ENCODE measurements around the gene PRKN.

PRKN gene

DNA sequence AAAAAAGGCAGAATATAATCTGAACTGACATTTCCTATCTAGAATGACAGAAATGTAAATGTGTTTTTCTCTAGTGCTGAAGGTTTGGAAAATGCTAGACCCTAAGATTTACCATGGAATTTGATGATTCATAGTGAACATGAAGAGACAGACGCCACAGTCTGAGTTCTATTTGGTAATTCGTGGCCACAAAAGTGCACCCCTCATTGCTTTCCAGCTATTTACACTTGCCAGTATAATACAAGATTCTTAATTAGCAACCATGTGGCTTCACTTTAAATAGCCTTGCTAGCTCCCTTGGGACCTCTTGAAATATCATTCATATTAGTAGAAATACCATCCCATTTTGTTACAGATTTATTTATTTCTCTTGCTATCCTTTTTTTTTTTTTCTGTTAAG lies 636.8 kb downstream of the PRKN start:
- DNase-seq: no peak

DNA sequence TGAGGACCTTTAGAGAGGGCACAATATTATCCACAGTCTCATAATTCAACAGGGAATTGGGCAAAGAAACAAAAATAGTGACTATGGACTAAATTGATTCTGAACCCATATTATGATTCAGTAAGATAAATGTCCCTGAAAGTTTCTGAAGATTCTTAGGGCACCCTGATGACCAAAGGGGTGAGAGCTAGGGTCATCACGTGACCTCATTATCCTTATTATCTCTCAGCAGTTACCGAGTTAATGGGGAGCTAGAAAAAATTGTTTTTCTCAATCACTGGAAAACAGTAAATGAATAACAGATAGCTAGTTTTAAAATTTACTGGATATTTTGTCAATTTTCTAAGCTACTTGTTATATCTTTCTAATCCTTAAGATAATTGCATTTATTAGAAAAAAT lies 639.5 kb downstream of the PRKN start:
- DNase-seq: no peak

DNA sequence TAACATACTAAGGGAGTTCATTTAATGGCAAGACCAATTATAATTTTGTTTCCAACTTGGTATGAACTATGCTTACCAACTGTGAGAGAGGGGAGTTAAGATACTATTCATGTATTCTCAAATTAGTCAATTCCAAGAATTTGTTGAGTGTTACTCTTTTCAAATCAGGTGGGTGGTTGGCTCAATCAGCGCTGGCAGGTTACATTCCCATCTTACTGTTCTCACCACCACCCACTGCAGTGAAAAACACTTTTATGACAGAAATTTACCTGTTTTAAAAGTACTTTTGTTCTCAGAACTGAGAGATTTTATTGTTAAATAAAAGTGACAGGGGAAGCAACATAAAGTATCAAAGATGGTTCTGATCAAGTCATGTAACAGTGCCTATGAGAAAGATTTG lies 642.0 kb downstream of the PRKN start:
- no peak for DNase-seq

DNA sequence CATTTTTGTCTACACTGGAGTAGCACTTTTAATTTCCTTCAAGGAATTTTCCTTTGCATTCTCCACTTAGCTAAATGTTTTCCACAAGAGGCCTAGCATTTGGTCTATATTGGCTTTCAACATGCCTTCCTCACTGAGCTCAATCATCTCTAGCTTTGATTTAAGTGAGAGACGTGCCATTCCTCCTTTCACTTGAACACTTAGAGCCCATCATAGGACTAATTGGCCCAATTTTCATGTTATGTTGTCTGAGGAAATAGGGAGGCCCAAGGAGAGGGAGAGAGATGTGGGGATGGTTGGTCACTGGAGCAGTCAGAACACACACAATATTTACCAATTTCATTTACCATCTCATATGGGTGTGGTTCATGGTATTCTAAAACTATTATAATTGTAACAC lies 645.0 kb downstream of the PRKN start:
- no peak for DNase-seq

DNA sequence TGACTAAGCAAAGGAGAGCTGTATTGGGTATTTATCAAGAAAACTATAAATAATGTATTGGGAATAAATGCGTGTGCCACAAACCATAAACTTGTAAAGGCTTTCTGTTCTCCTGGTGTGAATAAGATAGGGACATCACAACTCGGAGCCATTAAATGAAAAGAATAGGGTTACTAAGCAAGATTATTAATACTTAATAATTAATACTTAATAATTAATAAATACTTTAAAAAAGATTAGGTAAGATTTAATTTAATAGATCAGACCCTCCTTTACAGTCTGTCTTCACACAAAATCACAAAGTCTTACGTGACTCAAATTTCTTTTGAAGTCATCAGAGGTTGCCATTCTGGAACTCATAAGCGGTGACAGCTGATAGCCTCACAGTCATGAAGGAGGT lies 648.9 kb downstream of the PRKN start:
- no peak for DNase-seq

DNA sequence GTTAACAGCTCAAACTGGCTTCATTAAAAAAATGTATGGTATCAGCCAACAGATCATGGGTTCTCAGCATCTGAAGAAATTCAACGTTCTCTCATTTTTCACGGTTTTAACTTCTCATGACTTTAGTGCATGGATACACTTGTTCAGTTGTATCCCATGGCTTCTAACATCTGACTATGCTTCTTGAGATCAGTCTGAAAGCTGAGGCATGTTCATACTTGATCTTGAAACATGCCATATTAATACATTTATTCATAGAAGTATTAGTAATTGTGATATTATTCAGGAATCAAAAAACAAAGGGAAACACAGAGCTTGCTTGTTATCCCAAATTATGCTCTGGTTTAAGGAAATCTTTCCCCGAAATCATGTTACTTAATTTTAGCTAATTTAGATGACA lies 649.4 kb downstream of the PRKN start:
- no peak for DNase-seq

DNA sequence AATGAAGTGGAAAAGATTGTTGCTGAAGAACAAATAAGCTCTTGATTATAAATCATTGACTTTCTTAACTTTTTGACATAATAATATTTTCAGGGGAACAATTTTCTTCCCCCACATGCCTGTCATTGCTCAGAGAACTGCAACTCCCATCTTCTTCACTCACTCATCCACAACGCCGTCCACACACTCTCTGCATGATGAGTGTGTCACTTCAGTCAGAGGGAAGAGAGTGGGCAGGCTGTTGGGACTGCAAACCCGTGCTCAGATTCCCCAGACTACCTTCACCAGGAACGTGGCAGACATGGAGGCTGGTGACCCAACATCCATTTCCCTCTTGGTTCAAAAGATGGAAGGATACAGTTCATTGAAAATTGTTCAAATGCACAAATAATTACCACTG lies 650.8 kb downstream of the PRKN start:
- DNase-seq: no peak

DNA sequence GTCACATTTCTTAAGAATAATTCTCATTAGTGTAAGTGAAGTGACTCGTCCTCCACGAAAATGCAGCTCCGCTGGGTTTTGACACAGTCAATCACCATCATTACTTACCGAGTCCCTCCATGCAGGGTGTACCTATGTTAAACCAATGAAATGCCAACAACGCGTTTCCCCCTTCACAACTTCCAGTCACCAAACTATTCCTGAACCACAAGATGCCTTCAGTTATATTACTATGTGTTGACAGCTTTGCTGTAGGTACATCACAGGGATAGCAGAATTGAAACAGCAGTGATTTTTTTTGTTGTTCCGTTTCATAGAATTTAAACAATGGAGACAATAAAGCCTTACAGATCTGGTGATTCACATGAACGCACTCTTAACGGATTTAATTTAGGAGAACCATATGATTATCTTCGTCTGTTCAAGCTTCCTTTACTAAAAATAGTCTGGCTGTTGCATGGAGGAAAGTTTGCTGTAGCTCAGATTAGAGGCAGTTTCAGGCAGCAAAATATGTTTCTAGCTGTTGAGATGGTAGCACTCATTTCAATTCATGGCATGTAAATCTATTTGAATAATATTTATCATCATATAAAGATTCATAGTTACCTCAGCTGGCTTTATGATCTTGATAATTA lies 652.8 kb downstream of the PRKN start:
- no peak for DNase-seq

DNA sequence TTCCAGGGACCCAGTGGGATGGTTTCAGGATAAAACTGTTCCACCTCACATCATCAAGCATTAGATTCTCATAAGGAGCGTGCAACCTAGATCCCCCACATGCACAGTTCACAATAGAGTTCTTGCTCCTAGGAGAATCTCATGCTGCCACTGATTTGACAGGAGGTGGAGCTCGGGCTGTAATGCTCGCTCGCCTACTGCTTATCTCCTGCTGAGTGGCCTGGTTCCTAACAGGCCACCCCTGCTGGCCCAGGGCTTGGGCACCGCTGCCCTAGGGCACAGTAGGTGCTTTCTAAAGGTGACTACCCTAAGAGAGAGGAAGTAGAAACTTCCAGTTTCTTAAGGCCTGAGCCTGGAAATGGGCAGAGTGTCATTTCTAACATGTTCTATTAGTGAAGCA lies 656.9 kb downstream of the PRKN start:
- DNase-seq: no peak

DNA sequence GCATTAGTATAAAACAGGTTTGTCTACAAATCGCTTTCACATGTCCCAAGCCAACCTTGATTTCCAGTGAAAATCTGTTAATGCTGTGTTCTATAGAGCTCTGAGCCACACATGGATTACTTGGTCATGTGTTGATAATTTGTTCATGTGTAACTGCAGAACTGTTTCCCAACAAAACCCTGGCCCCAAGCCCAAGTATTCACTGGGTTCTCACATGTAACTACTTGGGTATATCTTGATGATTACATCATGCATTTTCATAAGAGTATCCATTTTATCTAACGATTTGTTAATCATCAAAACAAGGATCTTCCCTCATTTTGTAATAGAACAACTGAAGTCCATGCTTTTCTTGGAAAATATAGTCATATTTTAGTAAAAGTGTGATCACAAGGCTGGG lies 657.6 kb downstream of the PRKN start:
- no peak for DNase-seq

DNA sequence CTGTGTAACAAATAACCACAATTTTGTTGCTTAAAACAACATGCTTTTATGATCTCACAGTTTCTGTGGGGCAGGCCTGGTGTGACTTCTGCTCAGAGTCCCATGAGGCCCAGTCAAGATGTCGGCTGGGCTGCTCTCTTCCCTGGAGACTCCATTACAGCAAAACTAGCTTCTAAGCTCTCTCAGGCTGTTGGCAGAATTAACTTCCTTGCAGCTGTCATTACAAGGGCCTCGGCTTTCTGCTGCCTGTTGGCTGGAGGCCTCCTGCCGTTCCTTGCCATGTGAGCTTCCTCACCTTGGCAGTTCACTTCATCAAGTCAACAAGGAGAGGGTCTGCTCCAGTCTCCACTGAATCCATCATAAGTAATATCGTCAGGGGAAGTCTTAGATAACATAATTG lies 659.2 kb downstream of the PRKN start:
- DNase-seq: no peak

DNA sequence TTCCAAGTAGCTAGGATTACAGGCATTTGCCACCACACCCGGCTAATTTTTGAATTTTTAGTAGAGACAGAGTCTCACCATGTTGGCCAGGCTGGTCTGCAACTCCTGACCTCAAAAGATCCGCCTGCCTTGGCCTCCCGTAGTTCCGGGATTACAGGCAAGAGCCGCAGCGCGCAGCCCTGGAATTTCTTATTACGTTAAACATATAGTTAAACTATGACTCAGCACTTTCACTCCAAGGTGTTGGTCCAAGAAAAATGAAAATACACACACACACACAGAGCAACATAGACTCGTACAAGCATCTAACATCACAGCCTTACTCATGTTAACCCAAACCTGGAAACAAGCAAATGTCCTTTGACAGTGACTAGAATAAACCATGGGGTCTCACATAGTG lies 663.9 kb downstream of the PRKN start:
- no peak for DNase-seq

DNA sequence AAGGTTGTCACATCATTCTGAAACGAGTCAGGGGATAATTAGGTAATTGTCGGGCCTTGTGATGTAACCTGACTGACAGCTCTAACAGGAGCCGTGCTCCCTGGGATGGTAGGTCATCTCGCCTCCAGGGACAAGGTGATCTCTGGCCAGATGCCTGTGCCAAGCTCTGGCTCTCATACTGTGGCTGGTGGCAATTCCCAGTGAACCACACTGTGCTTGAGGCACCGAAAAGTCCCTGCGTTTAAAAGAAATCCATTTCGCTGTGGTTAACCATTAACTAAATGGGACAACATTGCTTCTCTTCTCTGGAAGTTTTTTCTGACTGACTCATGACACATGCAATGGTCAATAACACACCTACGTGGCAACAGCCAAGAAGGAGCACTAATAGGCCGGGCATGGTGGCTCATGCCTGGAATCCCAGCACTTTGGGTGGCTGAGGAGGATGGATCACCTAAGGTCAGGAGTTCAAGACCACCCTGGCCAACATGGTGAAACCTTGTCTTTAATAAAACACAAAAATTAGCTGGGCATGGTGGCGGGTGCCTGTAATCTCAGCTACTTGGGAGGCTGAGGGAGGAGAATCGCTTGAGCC lies 669.2 kb downstream of the PRKN start:
- DNase-seq: no peak

DNA sequence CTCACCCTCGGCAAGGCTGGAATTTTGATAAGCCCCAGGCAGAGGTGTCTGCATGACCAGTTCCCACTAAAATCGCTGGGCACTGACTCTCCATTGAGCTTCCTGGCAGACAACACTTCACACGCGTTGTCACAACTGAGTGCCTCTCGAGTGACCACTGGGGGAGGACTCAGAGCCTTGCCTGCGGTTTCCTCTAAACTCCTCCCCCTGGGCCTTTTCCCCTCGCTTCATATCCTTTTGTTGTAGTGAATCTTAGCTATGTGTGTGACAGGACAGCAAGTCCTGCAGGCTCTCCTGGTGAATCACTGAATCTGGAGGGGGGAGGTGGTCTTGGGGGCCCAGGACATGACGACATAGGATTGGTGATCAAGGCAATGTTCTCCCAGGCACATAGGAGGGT lies 670.8 kb downstream of the PRKN start:
- no peak for DNase-seq

DNA sequence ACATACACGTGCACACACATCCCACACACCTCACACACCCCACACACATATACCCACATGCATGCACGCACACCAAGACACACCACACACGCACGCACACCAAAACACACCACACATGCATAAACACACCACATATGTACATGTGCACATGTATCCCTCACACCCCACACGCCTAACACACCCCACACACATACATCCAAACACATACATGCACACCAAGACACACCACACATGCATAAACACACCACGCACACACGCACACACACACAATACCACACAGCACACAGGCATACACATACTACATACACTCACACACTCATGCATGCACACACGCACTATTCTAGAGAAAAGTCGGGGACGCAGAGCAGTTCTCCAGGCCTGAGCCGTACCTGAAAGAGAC lies 671.5 kb downstream of the PRKN start:
- no peak for DNase-seq

DNA sequence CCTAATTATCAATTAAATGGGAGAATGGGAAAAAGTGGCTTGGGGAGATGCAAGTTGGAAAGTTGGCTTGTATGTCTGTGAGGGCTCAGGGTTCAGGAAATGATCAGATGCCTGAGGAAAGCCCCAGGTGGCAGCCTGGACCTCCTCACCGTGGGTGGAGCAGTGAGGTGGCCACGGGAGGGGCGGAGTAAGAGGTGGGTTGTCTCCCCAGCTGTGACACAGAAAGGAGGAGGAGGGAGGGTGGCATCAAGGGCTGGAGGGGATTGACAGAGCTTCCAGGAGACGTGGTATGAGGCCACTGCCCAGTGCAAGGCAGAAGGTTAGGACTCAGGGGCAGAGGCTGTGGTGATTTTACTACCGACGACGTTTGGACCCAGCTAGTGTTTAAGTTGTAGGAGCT lies 672.2 kb downstream of the PRKN start:
- no peak for DNase-seq

DNA sequence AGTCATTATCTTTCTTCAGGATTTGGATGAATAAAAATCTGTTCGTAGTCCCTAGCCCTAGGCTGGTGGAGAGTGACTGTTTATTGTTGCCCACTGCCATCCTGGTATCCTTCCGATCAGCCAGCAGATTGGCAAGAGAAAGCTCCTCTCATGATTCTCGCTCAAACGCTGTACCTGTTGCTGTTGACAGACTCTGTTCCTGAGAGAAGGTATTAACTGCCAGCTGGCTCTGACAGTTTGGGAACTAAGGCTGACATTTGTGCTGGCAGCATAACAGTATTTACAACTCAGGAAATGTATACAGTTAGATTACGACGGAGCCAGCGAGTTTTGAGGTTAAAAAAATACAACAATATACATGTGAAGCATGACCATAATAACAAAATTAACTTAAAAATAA lies 674.5 kb downstream of the PRKN start:
- no peak for DNase-seq

DNA sequence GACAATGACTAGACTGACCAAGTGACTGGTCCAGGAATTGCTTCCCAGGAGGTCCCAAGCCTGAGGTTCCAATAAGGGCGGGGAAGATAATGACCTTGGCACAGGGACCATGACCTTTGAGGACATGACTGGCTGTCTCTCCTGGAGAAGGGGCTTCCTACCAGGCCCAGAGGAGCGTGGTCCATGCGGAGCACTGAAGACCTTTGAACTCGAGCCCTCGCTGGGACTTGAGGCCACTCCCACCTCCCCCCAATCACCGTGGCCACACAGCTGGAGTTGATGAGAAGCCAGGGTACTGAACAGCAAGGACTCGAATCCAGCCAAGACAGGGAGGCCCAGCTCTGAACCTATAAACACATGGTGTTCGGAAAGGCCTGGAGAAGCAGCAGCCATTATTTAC lies 677.0 kb downstream of the PRKN start:
- no peak for DNase-seq

DNA sequence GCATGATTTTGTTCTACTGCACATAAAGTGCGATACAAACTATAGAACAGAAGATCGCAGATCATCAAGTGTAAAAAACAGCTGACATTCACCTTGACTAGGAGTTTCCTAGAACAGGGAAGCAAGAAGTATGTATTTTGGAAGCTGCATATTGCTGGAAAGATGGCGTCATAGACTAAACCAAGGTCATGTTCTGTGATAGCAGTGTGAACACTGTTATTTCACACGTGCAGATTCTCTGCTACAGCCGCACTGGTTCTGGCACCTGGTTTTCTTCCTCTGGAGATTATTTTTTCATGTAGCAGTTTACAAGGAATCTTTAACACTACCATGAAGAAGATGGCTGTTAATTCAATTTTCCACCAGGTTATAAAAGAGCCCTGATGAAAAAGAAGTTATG lies 681.2 kb downstream of the PRKN start:
- no peak for DNase-seq

DNA sequence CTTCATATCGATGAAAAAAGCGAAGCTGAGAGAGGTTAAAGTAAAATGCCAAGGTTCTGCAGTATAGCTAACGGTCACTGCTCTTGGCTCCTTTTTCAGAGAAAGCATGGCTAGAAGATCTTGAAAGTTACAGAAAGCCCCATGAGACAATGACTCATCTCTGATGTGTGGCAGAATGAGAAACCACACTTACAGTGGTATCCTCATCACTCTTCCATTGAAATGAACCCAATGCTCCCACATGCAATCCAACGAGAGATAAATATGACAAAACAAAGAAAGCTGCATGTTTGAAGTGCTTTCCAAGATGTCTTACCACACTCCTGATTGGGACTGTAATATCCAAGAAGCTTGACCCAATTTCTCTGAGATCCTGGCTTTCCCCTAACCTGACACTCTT lies 694.9 kb downstream of the PRKN start:
- DNase-seq: no peak

DNA sequence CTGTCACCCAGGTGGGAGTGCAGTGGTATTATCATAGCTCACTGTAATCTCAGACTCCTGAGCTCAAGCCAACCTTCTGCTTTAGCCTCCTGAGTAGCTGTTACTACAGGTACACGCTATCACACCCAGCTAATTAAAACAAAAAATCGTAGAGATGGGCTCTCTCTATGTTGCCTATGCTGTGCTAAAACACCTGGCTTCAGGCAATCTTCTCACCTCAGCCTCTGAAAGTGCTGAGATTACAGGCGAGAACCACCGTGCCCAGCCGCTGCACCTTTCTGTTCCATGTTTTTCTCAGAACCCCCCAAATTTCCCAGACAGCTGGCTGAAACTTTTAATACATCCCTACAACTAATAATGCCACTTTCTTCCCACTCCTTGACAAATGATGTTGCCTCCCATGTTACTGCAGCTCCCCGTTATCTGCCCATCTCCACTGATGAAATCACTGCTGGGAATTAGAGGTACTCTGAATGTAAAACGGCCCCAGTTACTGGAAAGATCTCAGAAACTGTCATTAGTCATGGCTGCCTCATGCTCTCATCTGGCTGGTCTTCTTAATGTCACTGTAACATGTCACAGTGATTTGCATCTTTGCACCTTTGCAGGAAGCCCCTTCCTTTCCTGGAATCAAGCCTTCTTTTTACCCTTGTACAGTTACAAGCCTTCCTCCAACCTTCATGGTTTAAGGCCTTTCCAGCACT lies 697.5 kb downstream of the PRKN start:
- DNase-seq: peak; percentile 33

DNA sequence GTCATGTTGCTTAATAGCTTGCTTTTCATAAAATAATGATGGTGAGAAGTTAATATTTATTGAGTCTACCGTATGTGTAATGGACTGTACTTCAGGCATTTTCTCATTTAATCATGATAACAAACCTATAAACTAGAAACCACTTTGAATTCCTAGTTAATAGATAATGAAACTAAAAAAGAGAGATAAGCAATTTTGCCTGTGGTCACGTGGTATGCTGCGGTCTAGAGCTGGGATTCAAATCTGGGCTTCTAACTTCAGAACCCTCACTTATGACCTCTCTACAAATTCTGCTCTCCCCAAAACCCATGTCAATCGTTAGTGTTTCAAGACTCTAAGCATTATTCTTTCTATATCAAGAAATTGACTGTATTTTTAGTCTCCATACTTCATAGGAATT lies 700.7 kb downstream of the PRKN start:
- DNase-seq: no peak

DNA sequence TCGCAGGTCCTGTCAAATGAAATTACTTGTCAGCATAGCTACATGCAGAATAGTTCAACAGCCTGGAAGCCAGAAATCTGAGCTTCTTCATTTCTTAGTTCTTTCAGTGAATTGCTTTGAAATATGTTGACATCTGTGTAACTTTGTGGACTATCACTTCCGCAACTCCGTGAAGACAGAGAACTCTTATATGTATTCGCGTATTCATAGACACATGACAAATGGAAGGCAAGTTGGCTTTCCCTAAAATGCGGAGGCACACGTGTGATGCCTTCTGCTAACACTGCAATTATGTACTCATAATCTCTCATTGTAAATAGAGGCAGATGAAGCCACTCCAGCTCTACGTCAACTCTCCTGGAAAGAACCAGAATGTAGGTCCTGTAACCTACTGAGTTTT lies 701.5 kb downstream of the PRKN start:
- no peak for DNase-seq

DNA sequence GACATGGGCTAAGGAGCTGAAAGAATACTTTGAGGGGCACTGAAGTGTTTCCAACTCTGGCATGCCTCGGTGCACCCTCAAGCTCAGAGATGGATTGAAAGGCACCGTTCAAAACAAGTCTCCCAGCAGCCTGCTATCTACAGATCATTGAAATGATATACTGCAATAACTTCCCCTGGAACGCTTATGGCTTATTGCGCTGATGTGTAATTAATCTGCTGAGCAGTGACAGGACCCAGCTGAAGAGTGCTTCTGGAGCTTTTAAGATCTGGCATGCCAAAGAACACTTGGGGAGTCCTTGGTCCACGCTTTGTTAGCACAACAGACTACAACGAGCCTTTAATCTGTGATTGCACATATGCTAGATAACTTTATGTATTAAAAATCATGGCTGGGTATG lies 708.2 kb downstream of the PRKN start:
- no peak for DNase-seq

DNA sequence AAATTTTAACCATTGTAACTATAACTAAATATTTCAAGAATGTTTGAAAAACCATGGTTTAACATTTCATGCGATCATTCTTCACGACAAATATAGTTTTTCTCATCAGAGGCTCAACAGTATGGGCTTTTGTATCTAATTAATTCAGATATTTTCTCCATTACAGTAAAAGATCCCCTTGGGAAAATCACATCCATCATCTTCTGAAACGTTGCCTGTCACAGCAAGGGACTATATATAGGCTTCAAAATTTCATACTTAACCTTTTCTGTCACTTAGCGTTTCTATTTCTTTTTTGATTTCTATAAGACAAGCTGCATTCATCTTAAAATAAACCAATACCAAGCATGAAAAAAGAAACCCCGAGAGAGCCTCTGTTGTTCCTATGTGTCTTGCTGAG lies 710.0 kb downstream of the PRKN start:
- DNase-seq: no peak
